Tibial nerve (tissue), 4 donors: ENCODE data around the gene FBF1. TPM values are rescaled to one million over a fixed set of nuclear protein-coding genes. Genes with fewer than 3 reads are reported as not detected.

Source experiments
- DNase-seq, 2 donors: peaks; one replicate each; pipeline ENCODE4 v3.0.0-alpha.2; 2019; ENCODE audit warnings: low spot score in 2 of 2
- H3K27ac ChIP-seq, 4 donors: fragments of 200-600 bp; sonication (generic) in 3 of 4; one replicate each; pipeline ENCODE4 v1.5.1; 2017 to 2019; ENCODE audit warnings: mild to moderate bottlenecking in 1 of 4
- H3K27me3 ChIP-seq, 2 donors: fragments of 200-600 bp; sonication (generic) in 1 of 2; one replicate each; pipeline versions ENCODE4 v1.5.1 to v1.6.0; 2017 to 2019
- H3K36me3 ChIP-seq, 3 donors: fragments of 200-600 bp; sonication (generic); one replicate each; pipeline ENCODE4 v1.5.1; 2018 to 2019
- H3K4me1 ChIP-seq, 4 donors: fragments of 200-600 bp; sonication (generic) in 3 of 4; one replicate each; pipeline ENCODE4 v1.5.1; 2017 to 2019
- H3K4me3 ChIP-seq, 4 donors: fragments of 200-600 bp; sonication (generic) in 3 of 4; one replicate each; pipeline ENCODE4 v1.5.1; 2017 to 2019; ENCODE audit warnings: mild to moderate bottlenecking in 1 of 4, moderate library complexity in 1 of 4
- H3K9me3 ChIP-seq, 4 donors: fragments of 200-600 bp; sonication (generic) in 3 of 4; one replicate each; pipeline ENCODE4 v1.5.1; 2017 to 2019
- EP300 ChIP-seq, 2 donors: sonication (generic); formaldehyde crosslinking; IDR thresholded peaks; one replicate each; pipeline ENCODE4 v1.6.1; 2017; ENCODE audit warnings: antibody characterized with exemption in 2 of 2, mild to moderate bottlenecking in 1 of 2
- POLR2A ChIP-seq, 2 donors: fragments of 450-650 bp; IDR thresholded peaks; one replicate each; pipeline ENCODE4 v1.6.1; 2017; ENCODE audit warnings: antibody characterized with exemption in 2 of 2, mild to moderate bottlenecking in 2 of 2, moderate library complexity in 2 of 2
- WGBS, 2 donors: methylation state at CpG; one replicate each; pipeline ENCODE4 v1.1.5; 2018; 5-methylcytosine and 5-hydroxymethylcytosine counted together
- total RNA-seq, 4 donors: library from RNA; depleted of rRNA; stranded (reverse); fragments of >200 nt; gene quantifications; one replicate each; pipeline ENCODE4 v1.1.0, GENCODE V29; 2016
- TF ChIP-seq, protein P1 (sequence below), 5 experiments: fragments of 200-600 bp in 3 of 5; fragments of 450-650 bp in 2 of 5; sonication (generic) in 3 of 5; IDR thresholded peaks; one replicate each; pipeline ENCODE4 v1.5.1; 2016 to 2019; ENCODE audit warnings: antibody characterized with exemption in 5 of 5, mild to moderate bottlenecking in 3 of 5, moderate library complexity in 2 of 5

FBF1 gene
- total RNA-seq, 4 donors from 2014 or later: 19.9 to 32.4 (median 25.7) TPM

- Histone ChIP-seq H3K27ac (peak overlapping the region in 2 of 4 donors; percentile 93 to 98), H3K4me1 (peaks cover 0 to 68% (median 21%) of the 10 kb centered on the region in 4 donors), H3K36me3 (no peaks in the 10 kb centered on the region), H3K9me3 (no peaks in the 10 kb centered on the region), H3K27me3 (no peaks in the 10 kb centered on the region), H3K4me3 (no peak overlapping the region)
- TF ChIP-seq, protein P1, sequence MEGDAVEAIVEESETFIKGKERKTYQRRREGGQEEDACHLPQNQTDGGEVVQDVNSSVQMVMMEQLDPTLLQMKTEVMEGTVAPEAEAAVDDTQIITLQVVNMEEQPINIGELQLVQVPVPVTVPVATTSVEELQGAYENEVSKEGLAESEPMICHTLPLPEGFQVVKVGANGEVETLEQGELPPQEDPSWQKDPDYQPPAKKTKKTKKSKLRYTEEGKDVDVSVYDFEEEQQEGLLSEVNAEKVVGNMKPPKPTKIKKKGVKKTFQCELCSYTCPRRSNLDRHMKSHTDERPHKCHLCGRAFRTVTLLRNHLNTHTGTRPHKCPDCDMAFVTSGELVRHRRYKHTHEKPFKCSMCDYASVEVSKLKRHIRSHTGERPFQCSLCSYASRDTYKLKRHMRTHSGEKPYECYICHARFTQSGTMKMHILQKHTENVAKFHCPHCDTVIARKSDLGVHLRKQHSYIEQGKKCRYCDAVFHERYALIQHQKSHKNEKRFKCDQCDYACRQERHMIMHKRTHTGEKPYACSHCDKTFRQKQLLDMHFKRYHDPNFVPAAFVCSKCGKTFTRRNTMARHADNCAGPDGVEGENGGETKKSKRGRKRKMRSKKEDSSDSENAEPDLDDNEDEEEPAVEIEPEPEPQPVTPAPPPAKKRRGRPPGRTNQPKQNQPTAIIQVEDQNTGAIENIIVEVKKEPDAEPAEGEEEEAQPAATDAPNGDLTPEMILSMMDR (IDR thresholded peaks at IDR 0.05): no peak
- TF ChIP-seq EP300 (IDR thresholded peaks at IDR 0.05) (no peak), POLR2A (IDR thresholded peaks at IDR 0.05) (no peak)
- DNase-seq: no peak
- 68 to 74% methylated on average over 7 of the region's 7 CpGs for WGBS, 2 donors
Measured at GRCh38 chr17:75981019-75981615, 40.3 kb upstream of the FBF1 start.

GRCh38 chr17:75980188-75981018, 39.6 kb upstream of the FBF1 start:
- Histone ChIP-seq H3K27me3 (no peaks in the 10 kb centered on the region), H3K4me3 (peak overlapping the region; percentile 56 to 91 (median 78)), H3K9me3 (no peaks in the 10 kb centered on the region), H3K36me3 (no peaks in the 10 kb centered on the region), H3K27ac (peak overlapping the region; percentile 93 to 100 (median 98)), H3K4me1 (peaks cover 0 to 75% (median 24%) of the 10 kb centered on the region in 4 donors)
- no peak for DNase-seq
- 87 to 88% methylated on average over 18 of the region's 18 CpGs for WGBS, 2 donors
- TF ChIP-seq EP300 (IDR thresholded peaks at IDR 0.05) (no peak), POLR2A (IDR thresholded peaks at IDR 0.05) (no peak)
- TF ChIP-seq, protein P1 (IDR thresholded peaks at IDR 0.05): no peak

DNA sequence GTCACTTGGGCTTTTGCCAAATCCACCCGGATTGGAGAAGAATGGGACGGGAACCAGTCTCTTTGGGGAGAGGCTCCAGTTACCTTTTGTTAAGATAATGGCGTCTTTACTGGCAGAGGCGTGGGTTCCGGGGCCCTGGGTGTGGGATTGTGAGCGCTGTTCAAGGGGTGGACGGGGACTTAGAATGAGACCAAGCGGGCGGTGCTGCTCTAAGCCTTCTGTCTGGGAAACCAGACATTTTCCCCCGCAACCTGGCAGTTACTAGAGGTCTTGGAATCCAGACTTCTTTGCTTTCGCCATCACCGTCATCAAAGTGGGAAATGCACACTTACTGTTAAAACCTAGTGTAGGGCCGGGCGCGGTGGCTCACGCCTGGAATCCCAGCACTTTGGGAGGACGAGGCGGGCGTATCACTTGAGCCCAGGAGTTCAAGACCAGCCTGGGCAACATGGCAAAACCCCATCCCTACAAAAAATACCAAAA, 38.9 kb upstream of the FBF1 start:
- Histone ChIP-seq H3K4me1 (peaks cover 0 to 78% (median 24%) of the 10 kb centered on the region in 4 donors), H3K27me3 (no peaks in the 10 kb centered on the region), H3K9me3 (no peaks in the 10 kb centered on the region), H3K36me3 (no peaks in the 10 kb centered on the region), H3K27ac (peak overlapping the region; percentile 93 to 100 (median 98)), H3K4me3 (peak overlapping the region; percentile 56 to 91 (median 78))
- DNase-seq: no peak
- WGBS, 2 donors: 11 to 17% methylated on average over 19 of the region's 19 CpGs
- TF ChIP-seq POLR2A (IDR thresholded peaks at IDR 0.05) (no peak), EP300 (IDR thresholded peaks at IDR 0.05) (no peak)
- TF ChIP-seq, protein P1 (IDR thresholded peaks at IDR 0.05): no peak

DNA sequence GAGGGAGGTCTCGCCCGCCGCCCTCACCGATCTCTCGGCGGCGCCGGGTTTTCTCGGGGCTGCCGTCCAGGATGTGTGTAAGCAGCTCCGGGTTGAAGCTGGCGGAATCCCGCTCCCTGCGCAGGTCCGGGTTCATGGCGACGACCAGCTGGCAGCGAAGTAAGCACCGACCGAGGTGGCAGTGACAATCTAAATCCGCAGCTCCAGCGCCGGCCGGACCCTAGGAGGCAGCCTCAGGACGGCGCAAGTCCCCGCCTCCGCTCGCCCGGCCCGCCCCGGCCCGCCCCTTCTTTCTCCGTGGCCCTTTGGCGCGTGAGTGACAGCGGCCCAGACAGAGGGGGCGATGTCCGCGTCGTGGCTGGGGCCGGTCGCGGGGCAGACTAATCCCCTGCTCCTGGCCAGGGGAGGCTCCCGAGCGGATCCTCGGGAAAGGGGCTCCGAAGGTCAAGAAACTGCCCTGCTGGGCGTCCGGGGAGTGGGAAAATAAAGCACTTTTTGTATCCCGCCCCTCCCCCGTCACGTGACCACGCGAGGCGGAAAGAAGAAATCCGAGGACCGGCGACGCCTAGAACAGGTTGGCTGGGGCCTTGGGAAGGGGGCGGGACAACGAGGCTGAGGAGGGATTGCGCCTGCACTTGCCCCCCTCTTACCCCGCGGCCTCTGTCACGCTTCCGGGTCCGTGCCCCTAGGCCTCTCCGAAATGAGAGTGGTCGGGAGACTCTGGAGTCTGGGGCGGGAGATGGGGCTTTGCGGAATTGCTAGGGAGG, 38.3 kb upstream of the FBF1 start, which contains the start of the genes ACOX1 and TEN1:
Gene ACOX1 (minus strand): TSS at position 229 of the 767 bp plus-strand sequence. CDS start 93 bp downstream, at position 136.
Gene TEN1 (plus strand): TSS at position 303 of the 767 bp plus-strand sequence. CDS start 6,953 bp downstream, outside the sequence.
- TF ChIP-seq, protein P1 (IDR thresholded peaks at IDR 0.05): peak; percentile 20 to 81 (median 56)
- peak; percentile 80 for TF ChIP-seq POLR2A (IDR thresholded peaks at IDR 0.05)
- peak; percentile 70 to 94 for TF ChIP-seq EP300 (IDR thresholded peaks at IDR 0.05)
- no peaks in the 10 kb centered on the region for H3K36me3 ChIP-seq
- peaks cover 0 to 72% (median 24%) of the 10 kb centered on the region in 4 donors for H3K4me1 ChIP-seq
- H3K4me3 ChIP-seq: peak within 1 kb of the TSS; percentile 56 to 91 (median 78)
- H3K9me3 ChIP-seq: no peaks in the 10 kb centered on the region
- peak; percentile 98 for DNase-seq
- peak within 1 kb of the TSS; percentile 93 to 100 (median 98) for H3K27ac ChIP-seq
- 1% methylated on average over 40 to 64 of the region's 72 CpGs for WGBS, 2 donors
- H3K27me3 ChIP-seq: no peaks in the 10 kb centered on the region
